Dedifferentiated amniotic fluid mesenchymal stem cell (primary cell): ENCODE measurements around the gene TMC8.
"Not testable (repeated sequence)": the region's sequence is repeated elsewhere in the genome, so short reads cannot be mapped to it uniquely, and the experiment has no call there.

Experiments used
- DNase-seq: peaks from one replicate; pipeline ENCODE4 v3.0.0-alpha.2; 2016; ENCODE audit errors: extremely low spot score

Gene TMC8

DNA sequence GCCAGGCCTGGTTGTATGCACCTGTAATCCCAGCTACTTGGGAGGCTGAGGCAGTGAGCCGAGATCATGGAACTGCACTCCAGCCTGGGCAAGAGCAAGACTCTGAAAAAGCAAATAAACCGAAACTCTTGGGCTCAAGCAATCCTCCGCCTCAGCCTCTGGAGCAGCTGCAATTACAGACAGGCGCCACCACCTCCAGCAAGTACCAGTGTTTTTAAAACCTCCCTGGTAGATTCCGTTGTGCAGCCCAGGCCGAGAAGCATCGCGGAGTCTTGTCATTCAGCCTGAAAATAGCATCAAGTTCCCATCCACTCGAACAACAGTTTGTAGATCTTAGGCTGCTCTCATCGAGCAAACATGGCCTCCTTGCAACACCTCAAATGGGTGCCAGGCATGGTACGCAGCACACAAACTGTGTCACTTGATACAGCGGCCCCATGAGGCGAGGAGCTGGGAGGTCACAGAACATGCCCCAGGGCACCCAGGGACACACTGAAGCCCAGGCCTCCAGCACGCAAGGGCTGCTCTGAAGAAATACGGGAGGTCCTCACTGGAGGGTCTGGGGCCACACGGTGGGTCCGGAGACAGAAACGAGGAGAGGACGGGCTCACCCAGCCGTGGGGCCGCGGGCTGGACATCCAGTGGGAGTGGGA, 20.1 kb upstream of the TMC8 start:
- DNase-seq = no peak

DNA sequence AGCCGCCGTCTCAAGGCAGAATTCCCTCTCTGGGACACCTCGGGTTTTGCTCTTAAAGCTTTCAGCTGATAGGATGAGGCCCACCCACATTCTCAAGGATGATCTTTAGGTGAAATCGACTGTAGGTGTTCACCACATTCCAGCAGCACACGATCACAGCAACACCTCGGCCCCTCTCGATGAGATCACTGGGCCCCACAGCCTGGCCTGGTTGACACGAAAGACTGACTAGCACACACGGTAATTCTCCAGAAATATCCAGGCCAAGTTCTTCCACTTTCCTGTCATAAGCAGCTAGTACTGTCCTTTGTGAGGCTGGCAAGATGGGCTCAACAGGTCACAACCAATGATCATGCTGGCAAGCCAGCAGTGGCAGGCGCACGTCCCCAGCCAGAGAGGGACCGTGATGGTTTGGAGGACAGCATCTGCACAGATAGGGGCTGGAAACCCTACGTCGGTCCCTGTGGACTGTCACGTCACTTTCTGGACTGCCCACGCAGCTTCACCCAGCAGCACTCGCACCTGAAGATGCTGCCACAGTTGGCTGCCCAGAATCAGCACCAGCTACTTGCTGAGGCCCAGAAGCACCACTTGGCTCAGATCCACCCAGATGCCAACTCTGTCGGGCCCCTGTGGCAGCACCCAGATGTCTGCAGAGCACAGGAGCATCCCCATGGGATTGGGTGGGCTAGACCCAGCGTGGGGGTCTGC, 19.4 kb upstream of the TMC8 start:
- no peak for DNase-seq

DNA sequence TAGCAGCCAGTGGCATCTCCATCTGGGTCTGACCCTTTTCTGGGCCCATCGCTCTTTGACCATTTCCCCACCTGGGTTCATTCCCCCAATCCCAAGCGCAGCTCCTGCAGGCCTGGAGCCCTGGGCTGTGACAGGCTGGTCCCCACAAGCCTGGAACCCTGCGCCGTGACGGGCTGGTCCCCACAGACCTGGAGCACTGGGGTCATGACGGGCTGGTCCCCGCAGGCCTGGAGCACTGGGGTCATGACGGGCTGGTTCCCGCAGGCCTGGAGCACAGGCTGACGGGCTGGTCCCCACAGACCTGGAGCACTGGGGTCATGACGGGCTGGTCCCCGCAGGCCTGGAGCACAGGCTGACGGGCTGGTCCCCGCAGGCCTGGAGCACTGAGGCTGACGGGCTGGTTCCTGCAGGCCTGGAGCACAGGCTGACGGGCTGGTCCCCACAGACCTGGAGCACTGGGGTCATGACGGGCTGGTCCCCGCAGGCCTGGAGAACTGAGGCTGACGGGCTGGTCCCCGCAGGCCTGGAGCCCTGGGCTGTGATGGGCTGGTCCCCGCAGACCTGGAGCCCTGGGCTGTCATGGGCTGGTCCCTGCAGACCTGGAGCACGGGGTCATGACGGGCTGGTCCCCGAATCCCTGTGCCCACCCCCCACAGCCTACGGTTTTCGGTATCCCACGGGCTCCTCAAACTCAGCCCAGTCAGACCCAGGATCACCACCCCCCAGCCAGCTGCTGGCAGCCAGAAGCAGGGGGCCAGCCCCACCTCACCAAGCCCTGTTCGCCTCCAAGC, 18.6 kb upstream of the TMC8 start:
- no peak for DNase-seq

DNA sequence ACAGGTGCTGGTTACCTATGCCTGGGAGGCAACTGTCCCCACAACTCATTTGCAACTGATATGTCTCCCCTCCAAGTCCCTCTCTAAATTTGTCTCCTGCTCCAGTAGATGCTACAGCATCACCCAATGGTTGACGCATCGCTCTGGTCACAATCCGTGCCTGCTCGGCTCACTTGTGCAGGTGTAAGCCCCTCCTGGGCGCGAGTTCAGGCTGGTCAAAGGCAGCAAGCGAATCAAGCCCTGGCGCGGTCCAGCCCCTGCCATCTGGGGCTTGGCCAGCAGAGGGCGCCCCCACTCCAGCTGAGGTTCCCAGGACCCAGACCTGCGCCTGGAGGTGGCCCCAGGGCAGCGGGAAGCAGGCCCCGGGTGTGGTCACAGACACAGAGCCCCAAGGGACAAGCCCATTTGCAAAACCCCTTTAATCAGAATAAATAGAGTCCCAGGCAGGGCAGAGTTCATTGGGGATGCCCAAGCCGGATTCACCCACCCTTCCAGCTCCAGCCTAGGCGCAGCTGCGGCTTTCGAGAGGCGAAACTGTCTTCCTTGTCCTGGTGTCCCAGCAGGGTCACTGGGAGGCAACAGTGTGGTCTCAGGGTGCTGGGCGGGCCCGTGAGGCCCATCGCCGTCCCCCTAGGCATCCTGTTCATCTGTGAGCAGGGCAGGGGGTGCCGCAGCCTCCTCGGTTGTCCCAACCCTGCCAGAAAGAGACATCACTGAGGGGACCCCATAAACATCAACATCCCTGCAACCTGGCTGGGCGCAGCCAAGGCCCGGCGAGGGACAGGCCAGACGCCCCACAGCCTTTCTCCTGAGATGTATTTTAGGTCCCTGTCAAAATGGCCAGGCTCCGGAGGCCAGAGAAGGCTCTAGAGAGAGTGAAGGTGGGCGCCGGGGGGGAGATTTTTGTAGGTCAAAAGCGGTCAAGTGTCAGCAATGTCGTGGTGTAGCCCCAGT, 17.8 kb upstream of the TMC8 start:
- no peak for DNase-seq

DNA sequence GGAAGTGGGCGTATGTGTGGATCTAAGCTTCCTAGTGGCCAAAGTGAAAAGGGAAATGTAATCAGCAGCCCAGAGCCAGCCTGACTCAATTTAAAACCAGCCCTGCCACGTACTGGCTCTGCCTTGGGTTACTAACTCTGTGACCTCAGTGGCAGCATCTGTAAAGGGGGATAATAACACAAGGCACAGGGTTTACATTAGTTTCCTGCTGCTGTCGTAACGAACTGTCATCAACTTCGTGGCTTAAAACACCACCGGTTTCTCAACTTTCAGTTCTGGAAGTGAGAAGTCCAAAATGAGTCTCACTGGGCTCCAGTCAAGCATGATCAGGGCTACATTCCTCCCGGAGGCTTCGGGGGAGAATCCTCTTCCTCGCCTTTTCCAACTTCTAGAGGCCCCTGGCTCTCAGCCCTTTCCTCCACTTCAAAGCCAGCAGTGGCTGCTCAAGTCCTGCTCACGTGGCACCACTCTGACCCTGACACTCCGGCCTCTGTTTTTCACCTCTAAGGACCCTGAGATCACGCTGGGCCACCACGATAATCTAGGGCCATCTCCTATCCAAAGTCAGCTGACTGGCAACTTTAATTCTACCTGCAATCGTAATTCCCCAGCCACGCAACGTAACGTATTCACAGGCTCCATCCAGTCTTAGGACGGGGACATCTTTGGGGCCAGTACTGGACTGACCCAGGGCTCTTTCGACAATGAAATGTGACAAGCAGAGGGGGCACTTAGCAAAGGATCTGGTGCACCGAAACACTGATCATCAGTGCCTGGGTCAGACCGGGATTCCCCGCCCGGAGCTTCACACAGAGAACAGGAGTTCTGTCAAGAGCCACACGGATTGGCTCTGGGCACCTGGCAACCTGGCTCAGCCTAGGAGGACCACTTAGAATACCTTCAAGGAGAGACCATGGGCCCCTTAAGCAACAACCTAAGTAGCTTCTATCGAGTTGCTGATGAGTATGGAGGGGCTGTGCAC, 16.5 kb upstream of the TMC8 start:
- no peak for DNase-seq

DNA sequence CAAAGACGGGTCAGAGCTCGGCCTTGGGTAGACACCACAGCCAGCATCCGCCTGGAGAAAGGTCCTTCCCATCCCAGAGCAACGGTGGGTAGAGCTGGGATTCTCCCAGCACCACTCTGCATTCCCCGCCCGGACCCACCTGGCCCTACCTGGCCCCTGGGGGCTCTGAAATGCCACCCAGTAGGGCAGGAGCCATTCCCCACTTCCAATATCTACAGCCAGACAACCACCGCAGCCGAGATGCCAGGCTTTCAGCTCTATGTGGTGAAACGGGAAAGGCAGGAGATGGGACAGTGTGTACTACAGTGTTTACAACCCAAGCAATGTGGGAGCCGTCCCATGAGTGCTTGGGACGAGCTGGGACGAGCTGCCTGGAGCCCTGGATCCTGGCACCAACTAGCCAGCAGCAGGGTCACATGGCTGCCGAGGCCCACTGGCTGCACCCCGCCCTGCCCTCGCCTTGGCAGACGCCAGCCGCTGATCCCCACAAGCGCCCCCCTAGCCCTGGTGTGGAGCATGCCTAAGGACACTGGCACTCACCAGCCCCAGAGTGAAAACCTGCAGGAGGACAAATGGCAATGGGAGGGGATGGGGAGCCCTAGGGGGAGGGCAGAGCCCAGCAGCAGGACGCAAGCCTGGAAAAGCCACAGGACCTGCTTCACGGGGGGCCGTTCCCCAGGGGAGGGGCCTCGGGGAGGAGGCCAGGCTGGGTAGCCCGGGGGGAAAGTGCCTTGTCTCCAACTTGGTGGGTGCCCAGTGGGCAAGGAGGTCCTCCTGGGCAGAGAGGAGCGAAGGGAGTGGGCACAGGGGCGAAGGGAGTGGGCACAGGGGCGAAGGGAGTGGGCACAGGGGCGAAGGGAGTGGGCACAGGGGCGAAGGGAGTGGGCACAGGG, 15.5 kb upstream of the TMC8 start:
- DNase-seq = no peak

DNA sequence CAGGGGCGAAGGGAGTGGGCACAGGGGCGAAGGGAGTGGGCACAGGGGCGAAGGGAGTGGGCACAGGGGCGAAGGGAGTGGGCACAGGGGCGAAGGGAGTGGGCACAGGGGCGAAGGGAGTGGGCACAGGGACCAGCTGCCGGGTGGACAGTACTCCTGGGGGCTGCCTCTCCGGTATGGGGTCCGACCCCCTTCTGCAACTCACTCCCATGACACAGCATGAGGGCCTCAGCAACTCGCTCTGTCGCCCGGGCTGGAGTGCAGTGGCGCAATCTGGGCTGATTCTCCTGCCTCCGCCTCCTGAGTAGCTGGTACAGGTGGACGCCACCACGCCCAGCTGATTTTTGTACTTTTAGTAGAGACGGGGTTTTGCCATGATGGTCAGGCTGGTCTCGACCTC, 14.8 kb upstream of the TMC8 start:
- DNase-seq = not testable (repeated sequence)

DNA sequence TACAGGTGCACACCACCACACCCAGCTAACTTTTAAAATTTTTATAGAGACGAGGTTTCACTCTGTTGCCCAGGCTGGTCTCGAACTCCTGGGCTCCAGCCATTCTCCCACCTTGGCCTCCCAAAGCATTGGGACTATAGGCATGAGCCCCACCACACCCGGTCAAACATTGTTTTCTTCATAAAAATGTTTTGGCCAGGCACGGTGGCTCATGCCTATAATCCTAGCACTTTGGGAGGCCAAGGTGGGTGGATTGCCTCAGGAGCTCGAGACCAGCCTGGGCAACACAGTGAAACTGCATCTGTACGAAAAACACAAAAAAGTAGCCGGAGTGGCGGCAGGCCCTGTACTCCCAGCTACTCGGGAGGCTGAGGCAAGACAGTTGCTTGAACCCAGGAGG, 14.2 kb upstream of the TMC8 start:
- no peak for DNase-seq

DNA sequence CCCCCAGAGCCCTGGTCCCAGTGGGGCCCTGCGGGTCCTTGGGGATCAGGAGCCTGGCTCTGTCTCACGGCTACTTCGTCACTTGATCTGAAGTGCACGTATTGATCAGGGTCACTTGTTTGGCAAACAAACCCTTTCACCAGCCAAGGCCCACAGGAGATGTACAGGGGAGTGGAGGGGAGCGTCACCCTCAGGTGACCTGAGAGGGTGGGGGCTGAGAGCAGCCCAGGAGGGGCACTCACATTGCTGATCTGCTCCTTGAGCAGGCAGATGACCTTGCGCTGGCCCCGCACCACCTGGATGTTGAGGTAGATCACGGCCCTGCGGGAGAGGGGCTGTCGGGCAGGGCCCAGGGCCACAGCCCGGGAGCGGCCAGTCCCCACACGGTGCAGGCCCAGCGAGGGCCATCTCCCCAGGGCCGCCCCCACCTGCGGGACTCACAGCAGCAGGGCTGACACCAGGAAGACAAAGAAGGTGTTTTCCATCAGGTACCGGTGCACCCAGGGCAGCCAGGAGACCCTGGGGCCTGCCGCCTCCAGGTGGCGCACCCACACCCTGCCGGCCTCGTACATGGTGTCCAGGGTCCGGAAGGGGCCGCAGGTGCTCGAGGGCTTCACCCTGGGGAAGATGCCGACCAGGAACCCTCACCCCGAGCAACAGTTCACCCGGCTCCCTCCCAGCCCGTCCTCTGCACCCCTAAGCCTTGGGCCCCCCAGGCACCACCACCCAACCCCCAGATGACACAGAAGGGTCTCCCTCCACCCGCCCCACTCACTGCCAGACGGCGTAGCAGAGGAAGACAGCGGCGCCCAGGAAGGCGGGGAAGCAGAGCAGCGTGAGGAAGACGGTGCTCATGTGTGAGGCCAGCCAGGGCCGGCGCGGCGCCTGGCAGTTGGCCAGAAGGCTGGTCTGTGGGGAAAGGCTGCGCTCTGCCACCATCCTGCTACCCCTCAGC, 13.3 kb upstream of the TMC8 start:
- DNase-seq = no peak

DNA sequence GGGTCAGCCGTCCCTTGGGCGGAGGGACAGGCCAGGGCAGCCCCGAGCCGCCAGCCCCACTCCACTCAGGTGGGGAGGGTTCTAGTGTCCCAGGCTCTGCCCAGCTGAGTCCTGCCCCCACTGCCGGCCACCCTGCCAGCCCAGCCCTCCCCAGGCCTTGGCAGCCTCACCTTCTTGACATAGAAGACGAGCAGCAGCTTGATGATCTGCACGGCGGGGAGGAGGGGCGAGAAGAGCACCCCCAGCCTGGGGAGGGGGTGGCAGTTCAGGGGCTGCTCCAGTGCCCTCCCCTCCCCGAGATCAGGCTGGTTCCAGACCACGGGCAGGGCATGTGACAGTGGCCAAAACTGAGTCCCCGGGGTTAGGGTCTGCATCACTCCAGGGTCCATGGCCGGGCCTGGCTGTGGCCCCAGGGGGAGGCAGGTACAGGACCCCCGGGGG, 11.8 kb upstream of the TMC8 start:
- no peak for DNase-seq

DNA sequence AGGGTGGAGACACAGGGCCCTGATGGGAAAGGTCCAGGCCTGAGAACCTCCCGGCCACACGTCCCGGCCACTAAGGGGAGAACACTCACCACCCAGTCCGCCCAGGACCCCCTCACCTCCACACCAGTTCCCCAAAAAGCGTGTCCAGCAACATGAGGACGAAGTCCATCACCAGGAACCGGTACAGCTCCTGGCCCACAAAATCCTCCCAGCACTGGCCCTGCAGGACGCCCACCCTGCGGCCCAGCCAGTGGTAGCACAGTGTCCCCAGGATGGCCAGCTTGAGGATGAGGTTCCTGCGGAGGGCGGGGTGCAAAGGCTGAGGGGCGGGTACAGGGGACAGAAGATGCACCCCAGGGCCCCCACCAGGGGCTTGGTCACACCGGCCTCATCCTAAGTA, 10.0 kb upstream of the TMC8 start:
- no peak for DNase-seq

DNA sequence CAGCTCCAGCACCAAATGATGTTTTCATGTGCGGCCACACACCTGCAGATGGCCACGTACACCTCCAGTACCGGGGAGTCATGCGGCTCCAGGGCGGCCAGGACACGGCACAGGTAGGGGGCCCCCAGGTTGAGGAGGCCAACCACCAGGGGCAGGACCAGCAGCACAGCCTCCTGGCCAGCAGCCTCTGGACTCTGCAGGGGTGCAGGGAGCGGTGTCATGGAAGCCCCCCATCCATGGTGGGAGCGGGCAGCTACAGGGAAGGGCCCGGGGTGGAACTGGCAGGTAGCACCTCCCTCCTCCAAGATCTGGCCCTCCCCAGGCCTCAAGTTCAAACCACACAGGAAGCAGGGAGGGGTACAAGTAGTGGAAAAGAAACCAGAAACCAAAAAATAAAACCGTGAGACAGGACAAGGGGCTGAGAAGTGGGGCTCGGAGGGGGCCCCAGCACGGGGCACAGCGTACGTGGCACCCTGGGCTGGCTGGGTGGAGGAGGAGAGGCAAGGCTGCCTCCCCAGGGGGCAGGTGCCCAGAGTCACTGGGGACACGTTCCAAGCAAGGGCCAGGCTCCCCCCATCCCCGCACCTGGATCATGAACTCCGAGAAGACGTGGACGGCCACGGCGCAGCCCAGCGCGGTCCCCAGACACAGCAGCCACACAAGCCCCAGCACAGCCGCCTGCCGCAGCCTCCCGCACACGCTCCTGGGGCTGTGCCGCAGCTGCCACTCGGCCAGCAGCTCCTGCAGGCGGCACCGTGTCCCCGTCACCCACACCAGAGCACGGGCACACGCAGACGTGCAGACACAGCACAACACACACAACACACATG, 9.4 kb upstream of the TMC8 start:
- no peak for DNase-seq

DNA sequence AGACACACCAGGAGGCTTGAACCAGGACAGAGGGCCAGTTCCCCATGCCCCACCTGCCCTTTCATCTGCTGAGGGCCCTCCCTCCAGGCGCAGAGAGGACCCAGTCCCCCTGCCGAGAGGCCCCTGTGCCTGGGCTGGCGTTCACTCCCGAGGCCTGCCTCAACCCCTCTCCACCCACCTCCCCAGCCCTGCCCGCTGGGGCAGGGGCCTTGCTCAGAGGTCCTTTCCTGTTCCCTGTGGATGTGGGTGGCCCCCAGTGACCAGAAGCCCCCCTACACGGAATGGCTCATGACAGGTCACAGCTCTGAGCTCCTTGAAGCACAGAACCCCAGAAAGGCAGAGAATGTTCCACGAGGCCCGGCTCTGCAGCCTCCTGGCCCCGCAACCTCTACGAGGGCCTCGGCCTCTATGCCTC, 8.8 kb upstream of the TMC8 start:
- no peak for DNase-seq

DNA sequence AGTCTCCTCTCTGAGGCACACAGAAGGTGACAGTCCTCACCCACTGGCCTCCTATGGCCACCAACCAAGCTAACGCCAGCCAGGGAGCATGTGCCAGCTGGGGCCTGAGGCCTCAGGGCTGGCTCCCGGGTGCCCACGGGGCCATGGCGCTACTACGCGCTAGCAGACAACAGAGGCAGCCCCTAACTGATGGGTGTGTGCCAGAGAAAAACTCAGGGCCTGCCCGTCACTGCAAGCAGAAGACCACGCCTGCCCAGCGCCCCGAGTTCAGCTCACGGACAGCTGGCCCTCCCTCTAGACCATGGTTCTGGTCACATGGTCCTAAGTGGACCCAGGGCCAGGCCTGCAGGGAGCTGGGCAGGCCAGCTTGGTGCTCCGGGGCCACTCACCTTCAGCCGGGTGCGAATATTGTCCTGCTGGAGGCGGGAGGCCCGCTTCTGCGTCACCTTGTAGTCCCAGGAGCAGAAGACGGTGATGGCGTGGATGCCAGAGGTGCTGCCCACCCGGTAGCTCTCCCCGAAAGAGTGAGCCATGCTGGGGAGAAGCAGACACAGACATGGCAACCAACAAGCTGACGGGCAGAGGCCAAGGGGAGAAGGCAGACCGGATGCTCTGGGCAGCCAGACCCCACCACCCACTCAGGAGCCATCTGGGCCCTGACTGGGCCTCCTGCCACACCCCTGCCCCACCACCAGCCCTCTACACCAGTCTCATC, 8.2 kb upstream of the TMC8 start:
- DNase-seq = no peak

DNA sequence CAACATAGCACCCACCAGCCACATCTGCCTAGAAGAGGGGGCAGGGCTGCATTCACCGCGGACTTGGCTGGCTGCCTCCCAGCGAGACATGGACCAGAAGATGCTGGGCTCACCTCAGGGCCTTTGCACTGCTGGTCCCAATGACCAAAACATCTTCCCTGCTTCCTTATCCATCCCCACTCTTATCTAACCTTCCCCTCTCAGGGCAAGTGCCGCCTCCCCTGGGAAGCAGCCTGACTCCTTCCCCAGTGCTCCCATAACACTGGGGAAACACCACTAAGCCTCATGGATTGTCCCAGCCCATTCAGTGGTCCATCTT, 7.7 kb upstream of the TMC8 start:
- no peak for DNase-seq

DNA sequence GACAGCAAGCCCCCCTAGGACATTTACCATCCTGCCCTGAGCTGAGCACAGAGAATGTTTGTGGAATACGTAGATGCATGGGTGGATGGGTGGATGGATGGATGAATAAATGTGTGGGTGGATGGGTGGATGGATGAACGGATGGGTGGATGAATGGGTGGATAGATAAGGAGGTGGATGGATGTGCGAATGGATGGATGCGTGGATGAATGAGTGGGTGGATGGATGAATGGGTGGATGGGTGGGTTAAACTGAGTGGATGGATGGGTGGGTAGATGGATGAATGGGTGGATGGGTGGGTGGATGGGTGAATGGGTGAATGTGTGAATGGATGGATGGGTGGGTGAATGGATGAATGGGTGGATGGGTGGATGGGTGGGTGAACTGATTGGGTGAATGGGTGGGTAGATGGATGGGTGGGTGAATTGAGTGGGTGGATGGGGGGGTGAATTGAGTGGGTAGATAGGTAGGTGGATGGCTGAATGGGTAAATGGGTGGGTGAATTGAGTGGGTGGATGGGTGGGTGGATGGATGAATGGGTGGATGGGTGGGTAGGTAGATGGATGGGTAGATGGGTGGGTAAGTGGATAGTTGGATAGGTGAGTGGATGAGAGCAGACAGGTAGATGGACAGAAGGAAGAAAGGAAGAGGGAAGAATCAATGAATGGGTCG, 7.2 kb upstream of the TMC8 start:
- no peak for DNase-seq
